Activated naive CD8-positive, alpha-beta T cell treated with anti-CD3 and anti-CD28 coated beads, Interleukin-2, amount 50 U/mL, for 24 hours (primary cell): ENCODE results near the gene MAP3K10.

ENCODE experiments used
- ATAC-seq: fragments of 150-1000 bp; cut with Tn5 transposase; one replicate; pipeline ENCODE4 v1.10.0; 2021
- DNase-seq: peaks from one replicate; pipeline ENCODE4 v3.0.0; 2021
- H3K27ac Mint-ChIP-seq: one replicate; pipeline ENCODE4 v1.8.0; 2021; ENCODE audit warnings: mild to moderate bottlenecking, mixed read lengths
- H3K27me3 Mint-ChIP-seq: one replicate; pipeline ENCODE4 v1.8.0; 2021; ENCODE audit warnings: mixed read lengths
- H3K36me3 Mint-ChIP-seq: one replicate; pipeline ENCODE4 v1.8.0; 2021; ENCODE audit warnings: low read depth, mixed read lengths
- H3K4me1 Mint-ChIP-seq: one replicate; pipeline ENCODE4 v1.8.0; 2021; ENCODE audit warnings: mixed read lengths
- H3K4me3 Mint-ChIP-seq: one replicate; pipeline ENCODE4 v1.8.0; 2021; ENCODE audit warnings: mild to moderate bottlenecking, moderate library complexity, mixed read lengths
- H3K9me3 Mint-ChIP-seq: one replicate; pipeline ENCODE4 v1.8.0; 2021; ENCODE audit warnings: mixed read lengths

The MAP3K10 gene

DNA sequence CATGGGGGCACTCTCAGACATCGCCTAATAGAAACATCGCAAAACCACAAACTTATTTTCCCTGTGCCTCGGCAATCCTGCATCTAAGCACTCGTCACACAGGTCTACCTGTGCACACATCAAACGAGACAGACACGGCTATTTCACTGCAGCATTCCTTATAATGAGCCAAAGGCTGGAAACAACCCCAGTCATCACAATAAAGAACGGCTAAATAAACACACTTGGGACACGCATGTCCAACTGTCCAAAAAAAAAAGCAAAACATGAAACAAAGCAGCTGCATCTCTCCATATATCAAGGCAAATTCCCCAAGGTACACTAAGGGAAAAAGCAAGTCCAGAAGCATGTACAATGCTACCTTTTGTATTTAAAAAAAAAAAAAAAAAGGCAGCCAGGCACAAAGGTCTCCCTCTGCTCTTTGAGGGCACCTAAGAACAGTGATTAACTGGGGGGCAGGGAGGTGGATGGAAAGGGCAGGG lies 62.4 kb downstream of the MAP3K10 start:
- H3K27me3 Mint-ChIP-seq: no peaks in the 10 kb centered on the region
- H3K4me3 Mint-ChIP-seq: no peak overlapping the region
- H3K27ac Mint-ChIP-seq: no peak overlapping the region
- ATAC-seq (no peak), DNase-seq (no peak)
- H3K4me1 Mint-ChIP-seq: peaks cover 12% of the 10 kb centered on the region
- H3K36me3 Mint-ChIP-seq: peaks cover 22% of the 10 kb centered on the region
- H3K9me3 Mint-ChIP-seq: no peaks in the 10 kb centered on the region

DNA sequence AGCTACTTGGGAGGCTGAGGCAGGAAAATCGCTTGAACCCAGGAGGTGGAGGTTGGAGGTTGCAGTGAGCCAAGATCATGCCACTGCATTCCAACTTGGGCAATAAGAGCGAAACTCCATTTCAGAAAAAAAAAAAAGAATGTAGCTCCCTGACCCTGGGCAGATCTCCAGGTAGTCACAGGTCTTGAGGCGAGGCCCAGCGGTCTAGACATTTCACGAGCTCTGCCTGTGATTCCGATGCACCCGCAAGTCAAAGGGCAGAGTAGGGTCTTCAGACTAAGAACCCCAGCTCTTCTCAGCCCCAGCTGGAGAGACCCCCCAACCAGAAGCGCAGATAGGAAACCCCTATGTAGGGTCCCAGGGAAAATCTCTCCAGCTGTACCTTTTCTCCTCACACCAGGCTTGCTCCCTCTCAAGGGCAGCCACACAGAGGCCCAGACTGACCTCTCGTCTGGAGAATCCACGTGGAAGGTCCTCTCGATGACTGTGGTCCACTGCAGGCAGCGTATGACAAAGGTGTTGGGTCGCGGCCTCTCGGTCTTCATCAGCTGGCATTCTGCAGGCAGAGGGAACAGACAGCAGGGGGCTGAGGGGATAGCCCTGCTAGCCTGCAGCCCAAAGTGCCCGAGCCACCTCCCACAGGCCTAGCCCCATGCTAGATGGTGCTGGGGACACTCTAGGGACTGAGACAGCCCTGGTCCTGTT lies 63.6 kb downstream of the MAP3K10 start:
- Mint-ChIP-seq H3K27me3 (no peaks in the 10 kb centered on the region), H3K27ac (no peak overlapping the region), H3K4me3 (no peak overlapping the region), H3K36me3 (peaks cover 21% of the 10 kb centered on the region), H3K9me3 (no peaks in the 10 kb centered on the region), H3K4me1 (peaks cover 13% of the 10 kb centered on the region)
- DNase-seq (no peak), ATAC-seq (no peak)

DNA sequence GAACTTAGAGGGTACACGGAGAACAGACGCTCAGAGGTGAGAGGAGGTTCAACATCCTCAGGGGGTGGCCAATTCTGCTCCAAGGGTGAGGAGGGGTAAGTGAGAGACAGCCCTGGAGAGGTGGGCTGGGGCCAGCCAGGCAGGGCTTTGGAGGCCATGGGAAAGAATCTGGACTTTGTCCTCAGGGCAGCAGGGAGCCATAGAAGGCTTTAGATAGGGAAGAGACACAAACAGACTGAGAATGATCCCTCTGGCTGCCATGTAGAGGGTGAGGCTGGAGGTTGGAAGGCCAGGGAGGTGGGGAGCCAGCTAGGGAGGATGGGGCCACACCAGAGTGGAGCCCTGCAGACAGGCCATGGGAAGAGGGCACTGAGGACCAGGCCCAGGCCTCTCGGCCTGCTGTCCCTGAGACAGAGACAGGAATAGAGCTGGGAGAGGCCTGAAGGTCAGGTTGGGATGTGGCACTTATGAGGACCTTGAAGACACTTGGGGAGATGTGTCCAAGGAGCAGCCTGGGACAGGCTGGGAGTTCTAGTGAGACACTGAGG lies 64.5 kb downstream of the MAP3K10 start:
- H3K27me3 Mint-ChIP-seq: no peaks in the 10 kb centered on the region

DNA sequence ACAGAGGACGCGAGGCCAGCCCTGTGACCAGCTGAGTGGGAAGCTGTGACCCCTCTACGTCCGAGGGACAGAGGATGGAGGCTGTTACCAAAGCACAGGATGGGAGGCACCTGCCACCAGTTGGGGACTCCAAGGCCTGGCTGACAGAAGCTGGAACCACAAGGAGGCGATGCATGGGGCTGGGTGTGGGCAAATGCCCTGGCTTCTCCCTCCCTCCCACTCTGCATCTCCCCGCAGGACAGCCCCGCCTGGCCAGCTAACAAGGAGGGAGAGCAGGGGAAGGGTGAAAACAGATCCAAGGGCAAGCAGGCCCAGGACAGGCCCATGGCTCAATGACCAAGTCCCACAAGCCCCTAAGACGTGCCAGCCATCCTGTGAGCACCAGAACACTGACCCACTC lies 65.3 kb downstream of the MAP3K10 start:
- H3K27me3 Mint-ChIP-seq: no peaks in the 10 kb centered on the region
- no peak for DNase-seq
- no peak overlapping the region for H3K27ac Mint-ChIP-seq
- H3K9me3 Mint-ChIP-seq: no peaks in the 10 kb centered on the region
- no peak overlapping the region for H3K4me3 Mint-ChIP-seq
- peaks cover 13% of the 10 kb centered on the region for H3K4me1 Mint-ChIP-seq
- ATAC-seq: no peak
- peaks cover 21% of the 10 kb centered on the region for H3K36me3 Mint-ChIP-seq

More for the DNA sequence above, 64.5 kb downstream of the MAP3K10 start:
- no peak overlapping the region for H3K4me3 Mint-ChIP-seq
- DNase-seq: no peak
- peak overlapping the region; percentile 5 for H3K27ac Mint-ChIP-seq
- H3K9me3 Mint-ChIP-seq: no peaks in the 10 kb centered on the region
- ATAC-seq: no peak
- H3K4me1 Mint-ChIP-seq: peaks cover 12% of the 10 kb centered on the region
- H3K36me3 Mint-ChIP-seq: peaks cover 20% of the 10 kb centered on the region

DNA sequence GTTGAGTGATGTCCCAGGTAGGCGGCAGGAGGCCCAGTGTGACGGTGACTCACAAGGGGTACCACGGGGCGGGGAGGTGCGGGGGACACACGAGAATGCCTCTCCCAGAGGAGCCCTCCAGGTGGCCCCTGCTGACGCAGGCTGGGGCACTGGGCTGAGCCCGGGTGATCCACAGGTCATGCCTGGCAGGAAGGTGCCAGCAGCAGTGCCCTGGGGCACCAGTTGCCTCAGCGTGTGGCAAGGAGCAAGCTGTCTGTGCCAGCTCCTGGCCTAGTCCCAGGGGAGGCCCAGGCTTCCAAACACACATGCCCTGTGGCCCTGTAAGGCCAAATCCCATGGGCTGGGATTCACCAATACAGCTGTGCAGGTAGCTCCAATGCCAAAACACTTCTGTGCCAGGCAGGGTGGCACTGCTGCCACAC lies 65.9 kb downstream of the MAP3K10 start:
- DNase-seq (no peak), ATAC-seq (no peak)
- H3K27ac Mint-ChIP-seq: no peak overlapping the region
- peaks cover 16% of the 10 kb centered on the region for H3K4me1 Mint-ChIP-seq
- no peaks in the 10 kb centered on the region for H3K27me3 Mint-ChIP-seq
- peaks cover 21% of the 10 kb centered on the region for H3K36me3 Mint-ChIP-seq
- no peaks in the 10 kb centered on the region for H3K9me3 Mint-ChIP-seq
- H3K4me3 Mint-ChIP-seq: no peak overlapping the region

DNA sequence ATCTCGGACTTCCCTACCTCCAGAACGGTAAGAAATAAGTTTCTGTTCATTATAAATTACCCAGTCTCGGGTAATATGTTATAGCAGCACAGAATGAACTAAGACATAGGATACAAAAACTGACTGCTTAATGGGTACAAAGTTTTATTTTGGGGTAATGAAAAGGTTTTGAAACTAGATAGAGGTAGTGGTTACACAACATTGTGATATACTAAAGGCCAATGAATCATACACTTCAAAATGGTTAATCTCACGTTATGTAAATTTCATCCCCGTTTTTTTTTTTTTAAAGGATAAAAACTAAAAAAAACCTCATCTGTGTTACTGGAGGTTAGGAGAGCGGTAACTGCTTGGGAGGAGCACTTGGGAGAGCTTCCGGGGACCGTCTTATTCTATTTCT lies 70.4 kb downstream of the MAP3K10 start:
- no peaks in the 10 kb centered on the region for H3K9me3 Mint-ChIP-seq
- DNase-seq: no peak
- no peaks in the 10 kb centered on the region for H3K27me3 Mint-ChIP-seq
- H3K27ac Mint-ChIP-seq: peak overlapping the region; percentile 19
- H3K4me1 Mint-ChIP-seq: peaks cover 14% of the 10 kb centered on the region
- H3K36me3 Mint-ChIP-seq: peaks cover 20% of the 10 kb centered on the region
- no peak overlapping the region for H3K4me3 Mint-ChIP-seq
- ATAC-seq: no peak

DNA sequence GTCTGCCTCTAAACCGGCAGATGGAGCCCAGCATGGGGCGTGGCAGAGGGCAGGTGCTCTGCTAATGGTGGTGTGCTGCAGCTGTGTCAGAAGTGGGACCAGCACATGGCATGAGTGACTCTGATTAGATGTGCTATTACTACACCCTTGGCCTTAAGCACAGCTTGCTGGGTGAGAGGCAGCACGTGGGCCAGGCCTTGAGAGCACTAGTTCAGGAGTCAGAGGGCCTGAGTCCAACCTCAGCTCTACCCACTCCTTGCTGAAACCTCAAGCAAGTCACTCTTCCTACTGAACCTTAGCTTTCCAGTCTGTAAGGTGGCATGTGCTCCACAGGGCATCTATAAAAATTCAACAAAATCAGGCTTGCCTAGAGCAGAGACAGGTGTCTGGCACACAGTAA lies 71.2 kb downstream of the MAP3K10 start:
- H3K27me3 Mint-ChIP-seq: no peaks in the 10 kb centered on the region
- no peak overlapping the region for H3K27ac Mint-ChIP-seq
- DNase-seq: no peak
- H3K4me3 Mint-ChIP-seq: no peak overlapping the region
- H3K9me3 Mint-ChIP-seq: no peaks in the 10 kb centered on the region
- H3K36me3 Mint-ChIP-seq: peaks cover 20% of the 10 kb centered on the region
- H3K4me1 Mint-ChIP-seq: peaks cover 11% of the 10 kb centered on the region
- no peak for ATAC-seq

DNA sequence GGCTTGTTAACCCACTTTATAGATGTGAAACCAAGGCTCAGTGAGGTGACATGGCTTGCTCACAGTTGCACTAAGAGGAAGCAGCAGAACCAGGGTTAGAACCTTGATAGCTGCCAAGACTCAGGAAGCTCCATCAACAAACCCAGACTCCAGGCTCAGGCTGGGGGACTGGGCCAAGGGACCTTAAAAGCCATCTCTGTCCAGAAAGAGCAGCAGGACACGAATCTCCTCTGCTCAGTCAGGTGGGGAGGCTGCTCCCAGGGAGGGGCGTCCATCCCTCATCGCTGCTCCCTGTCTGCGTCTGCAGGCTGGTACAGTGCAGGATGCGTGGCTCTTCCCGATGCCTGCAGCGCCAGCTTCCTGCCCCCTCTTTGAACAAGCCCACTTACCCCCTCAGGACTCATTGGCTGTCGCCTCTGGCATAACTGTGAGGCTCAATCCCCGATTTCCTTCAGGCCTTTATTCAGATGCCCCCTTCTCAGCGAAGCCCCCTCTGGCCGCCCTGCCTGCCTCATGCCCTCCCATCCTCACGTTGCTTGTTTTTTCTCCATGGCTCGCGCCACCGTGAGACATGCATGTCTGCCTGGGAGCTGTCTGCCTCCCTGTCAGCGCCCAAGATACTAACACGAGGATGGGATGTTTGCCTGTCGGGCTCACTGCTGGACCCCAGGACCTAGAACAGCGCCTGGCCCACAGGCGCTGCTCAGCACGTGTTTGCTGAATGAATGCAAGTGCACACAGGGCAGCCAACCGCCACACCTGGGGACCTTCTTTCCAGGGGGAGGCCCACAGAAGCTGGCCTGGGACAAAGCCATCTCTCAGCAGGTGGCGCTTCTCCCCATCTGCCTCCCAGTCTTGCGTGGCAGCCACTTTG lies 72.5 kb downstream of the MAP3K10 start:
- no peak for DNase-seq
- no peak for ATAC-seq
- Mint-ChIP-seq H3K9me3 (no peaks in the 10 kb centered on the region), H3K36me3 (peaks cover 22% of the 10 kb centered on the region), H3K4me3 (no peak overlapping the region), H3K4me1 (peaks cover 11% of the 10 kb centered on the region), H3K27ac (no peak overlapping the region), H3K27me3 (no peaks in the 10 kb centered on the region)

DNA sequence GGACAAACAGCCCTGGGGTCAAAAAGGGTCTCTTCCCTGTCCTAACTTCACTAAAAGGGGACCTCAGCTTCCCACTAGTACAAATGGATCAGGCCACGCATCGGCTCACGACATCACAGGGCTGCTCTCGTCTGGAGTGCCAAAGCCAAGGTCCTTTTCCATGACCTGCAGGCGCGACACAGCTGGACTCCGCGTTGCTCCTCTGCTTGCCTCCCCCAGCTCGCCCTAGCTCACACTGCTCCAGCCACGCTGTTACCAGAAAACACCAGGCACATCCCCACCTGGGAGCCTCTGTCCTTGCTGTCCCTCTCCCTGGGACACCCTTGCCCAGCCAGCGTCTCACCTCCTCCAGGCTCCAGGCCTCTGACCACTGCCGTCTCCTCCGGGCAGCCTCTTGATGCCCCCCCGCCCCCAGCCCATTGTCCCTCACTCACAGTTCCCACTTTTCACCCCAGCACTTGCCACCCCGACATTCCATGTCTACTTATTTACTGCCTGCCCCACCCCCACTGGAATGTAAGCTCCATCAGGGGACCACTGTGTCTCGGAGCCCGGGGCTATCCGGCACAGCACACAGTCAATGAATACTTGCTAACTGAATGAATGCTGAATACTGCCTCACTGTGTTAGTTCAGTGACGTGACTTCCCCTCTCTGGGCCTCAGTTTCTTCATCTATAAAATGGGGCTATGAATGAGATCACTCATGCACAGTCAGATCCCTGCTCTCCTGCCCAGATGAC lies 73.3 kb downstream of the MAP3K10 start:
- Mint-ChIP-seq H3K4me1 (peaks cover 15% of the 10 kb centered on the region), H3K36me3 (peaks cover 24% of the 10 kb centered on the region), H3K4me3 (no peak overlapping the region), H3K27ac (no peak overlapping the region), H3K9me3 (no peaks in the 10 kb centered on the region), H3K27me3 (no peaks in the 10 kb centered on the region)
- ATAC-seq (no peak), DNase-seq (no peak)
